ENCODE measurements around the gene FANCC.

Gene FANCC

DNA sequence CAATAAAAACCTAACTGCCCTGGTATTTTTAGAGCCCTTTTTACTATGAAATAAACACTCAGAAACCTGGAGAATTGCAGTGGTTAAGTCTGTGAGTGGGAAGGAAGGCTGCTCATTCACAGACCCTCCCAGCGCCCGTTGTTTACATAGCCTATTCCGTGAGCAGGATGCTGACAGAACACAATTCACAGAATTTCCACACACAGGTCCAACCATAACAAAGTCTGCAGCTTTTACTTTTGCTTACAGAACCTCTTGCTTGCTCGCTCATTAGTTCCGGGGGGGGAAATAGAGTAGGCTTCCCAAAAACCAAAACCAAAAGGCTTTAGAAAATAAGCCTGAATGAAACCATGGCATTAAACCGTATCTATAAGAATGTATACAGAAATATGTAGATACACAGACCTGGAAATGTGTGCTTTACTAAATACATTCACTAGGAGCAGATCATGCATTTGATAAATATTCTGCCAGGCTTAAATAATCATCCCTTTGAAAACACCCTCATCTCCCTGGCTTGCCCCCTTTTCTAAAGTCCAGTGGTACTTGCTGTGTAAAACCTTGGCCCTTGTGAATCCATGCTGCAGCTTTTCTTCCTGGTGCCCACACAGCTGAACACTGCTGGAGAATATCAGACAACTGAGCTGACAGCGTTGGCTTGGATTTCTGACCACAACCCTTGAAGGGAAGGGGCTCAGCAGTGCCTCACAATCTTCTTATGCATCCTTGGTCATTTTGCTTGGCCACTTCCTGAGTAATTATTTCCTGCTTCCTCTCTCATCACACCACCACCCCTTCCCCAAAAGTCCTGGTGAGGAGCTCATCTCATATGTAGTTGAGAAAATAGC lies 128.0 kb downstream of the FANCC start:
- no peak for DNase-seq (ENCODE audit: low spot score)

DNA sequence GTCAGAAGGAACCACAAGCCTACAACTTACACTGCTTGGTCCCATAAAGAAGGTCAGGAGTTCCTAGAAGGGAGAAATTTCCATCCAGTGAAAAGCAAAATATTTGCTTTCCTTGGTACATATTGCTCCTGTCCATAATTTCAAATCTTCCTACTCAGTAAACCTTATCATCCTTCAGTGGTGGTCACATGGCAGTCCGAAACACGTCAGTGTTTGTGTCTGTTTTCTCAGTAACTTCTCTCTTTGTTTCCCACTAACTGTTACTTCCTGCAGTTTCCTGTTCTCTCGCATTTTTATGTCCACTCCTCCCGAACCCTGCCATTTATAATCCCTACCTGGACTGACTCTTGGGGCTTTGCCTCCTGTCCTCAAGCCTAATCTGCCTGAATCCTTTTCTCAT lies 129.1 kb downstream of the FANCC start:
- DNase-seq (ENCODE audit: low spot score): no peak

DNA sequence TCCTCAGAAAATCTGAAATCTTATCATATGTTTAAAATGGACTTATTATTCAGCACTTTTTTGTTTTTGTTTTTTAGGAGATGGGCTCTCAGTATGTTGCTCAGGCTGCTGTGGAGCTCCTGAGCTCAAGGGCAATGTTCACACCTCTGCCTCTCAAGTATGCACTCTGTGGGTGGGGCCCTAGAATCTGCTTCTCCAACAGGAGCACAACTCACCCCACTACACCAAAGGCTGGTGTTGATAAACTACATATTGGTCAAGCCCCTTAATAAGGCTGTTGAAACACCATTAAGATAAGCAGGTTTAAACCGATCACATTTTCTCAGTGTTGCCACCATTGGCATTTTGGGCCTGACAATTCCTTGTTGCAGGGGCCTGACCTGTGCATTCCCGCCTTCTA lies 131.6 kb downstream of the FANCC start:
- no peak for DNase-seq (ENCODE audit: low spot score)

DNA sequence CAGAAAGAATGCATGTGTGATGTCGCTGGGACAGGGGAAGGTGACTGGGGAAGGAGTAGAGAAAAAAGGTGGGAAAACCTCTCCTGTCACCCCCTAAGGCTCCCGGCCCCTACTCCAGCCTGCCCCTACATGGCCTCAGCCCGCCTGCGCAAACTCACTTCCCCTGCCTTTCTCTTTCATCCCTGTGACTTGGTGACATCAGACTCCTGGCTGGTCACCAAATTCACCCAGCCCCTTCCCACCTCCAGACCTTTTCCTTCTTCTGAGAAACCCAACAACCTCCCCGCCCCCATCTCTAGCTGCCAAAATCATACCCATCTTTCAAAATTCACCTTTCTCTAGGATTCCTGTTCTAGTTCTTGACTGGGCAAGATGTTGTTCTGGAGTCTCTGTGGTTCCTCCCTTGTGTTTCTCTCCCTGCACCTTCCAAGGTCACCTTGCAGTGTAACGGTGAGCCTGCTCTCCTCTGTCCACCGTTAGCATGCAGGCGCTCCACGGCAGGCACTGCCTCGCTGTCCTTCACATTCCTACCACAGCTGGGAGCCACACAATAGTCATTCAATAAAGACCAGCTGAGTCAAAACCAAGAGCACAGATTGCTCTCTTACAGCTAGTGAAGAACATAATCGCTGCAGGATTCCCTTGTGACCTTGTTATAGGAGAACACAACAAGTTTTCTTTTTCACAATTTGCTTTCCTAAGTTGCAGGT lies 134.5 kb downstream of the FANCC start:
- no peak for DNase-seq (ENCODE audit: low spot score)

DNA sequence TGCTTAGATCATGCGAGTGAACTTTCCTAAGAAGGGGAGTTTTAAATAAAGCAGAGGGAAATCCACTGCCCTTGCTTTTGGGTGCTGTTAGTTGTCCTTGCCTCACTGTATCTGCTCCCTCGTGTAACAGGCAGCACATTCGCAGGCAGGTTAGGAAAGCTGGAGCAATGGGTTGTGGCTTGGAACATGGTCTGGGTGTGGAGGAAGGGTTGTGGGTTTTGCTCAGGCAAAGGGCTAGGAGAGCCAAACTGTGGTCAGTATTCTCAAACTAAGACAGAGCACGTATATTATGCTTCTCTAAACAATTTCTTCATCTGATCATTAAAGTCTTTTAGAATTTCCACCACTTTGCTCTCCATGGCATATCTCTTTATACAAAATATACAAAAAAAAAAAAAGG lies 135.7 kb downstream of the FANCC start:
- no peak for DNase-seq (ENCODE audit: low spot score)

DNA sequence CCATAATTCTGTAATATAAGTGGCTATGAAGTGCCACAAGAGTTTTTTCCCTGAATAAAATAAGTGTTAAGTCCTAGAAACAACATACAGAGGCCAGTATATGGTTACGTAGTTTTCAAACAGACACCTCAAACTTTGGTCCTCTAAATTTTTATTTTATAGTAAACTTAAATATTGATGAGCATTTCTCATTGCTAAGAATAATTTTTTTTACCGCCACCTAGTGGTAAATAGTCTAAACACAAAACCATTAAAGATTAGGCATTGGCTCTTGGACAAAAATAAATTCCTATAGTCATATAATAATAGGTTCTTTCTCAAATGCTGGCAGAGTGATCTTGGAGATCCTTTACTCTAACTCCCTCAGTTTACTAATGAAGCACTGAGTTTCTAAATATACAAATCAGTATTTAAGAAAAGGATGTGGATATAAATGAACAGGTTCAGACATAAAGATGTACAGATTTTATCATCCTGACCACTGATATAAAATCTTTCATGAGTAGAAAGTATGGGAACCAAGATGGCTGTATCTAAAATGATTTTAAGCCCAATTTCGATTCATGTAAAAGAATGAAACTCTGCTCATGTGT lies 136.2 kb downstream of the FANCC start:
- DNase-seq (ENCODE audit: low spot score): peak; percentile 37

DNA sequence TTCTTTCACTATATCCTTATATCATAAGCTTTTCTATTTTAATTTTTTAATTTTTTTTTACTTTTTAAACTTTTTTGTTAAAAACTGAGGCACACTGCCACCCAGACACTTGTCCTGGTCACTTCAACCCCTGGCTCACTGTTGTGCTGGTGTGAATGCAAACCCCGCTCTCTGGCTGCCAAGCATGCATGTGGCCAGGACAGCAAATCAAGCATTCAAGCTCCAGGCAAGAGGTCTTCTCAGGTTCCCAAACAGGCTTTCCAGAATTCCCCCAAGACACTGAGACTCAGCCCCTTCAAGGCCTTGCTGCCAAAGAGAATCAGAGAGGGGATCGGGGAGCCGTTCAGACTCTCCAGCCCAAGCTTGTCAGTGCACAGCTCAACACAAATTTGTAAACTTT lies 139.9 kb downstream of the FANCC start:
- DNase-seq (ENCODE audit: low spot score): no peak

DNA sequence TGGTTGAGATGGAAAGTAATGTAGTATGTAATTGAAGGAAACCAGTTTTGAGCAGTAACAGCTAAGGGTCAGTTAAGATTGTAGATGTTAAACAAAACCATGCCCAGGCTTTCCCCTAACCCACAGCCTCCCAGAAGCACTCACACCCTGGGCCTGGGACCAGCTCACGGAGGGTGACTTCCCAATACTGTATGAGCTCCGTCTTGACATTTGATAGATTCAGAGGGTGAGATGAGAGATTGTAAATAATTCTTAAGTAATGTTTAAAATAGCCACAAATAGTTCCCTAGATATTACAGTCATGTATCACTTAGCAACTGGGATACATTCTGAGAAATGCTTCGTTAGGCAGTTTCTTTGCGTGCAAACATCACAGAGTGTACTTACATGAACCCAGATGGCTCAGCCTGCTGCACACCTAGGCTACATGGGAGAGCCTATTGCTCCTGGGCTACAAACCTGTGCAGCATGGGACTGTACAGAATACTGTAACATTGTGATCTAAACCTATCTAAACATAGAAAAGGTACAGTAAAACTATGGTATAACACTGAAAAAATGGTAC lies 140.7 kb downstream of the FANCC start:
- DNase-seq (ENCODE audit: low spot score): no peak

DNA sequence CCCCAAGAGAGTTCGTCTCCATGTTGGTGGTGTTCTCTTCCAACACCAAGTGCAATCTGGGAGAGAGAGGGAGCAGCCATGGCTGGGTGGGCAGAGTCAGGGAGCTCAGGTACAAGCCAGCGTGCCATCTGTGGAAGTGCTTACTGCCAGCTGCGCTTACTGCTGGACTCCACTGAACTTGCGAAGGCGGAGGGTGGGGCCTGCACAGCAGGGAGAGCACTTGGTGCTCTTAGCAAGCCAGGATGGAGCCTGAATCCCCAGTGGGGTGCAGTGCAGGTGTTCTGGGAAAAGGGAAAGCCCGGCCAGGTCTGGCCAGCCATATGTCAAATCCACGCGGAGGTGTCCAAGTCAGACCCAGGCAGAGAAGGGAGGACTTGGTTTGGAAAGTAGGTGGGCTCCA lies 142.0 kb downstream of the FANCC start:
- no peak for DNase-seq (ENCODE audit: low spot score)

DNA sequence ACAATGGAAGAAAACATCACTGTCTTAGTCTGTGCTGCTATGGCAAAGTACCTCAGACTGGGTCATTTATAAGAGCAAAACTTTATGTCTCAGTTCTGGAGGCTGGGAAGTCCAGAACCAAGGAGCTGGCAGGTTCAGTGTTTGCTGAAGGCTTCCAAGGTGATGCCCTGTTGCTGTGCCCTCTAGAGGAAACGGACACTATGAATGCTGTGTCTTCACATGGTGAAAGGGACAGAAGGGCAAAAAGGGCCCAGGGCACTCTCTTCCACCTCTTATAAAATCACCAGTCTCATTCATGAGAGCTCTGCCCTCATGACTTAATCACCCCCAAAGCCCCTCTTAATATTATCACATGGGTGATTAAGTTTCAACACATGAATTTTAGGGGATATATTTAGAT lies 143.5 kb downstream of the FANCC start:
- DNase-seq (ENCODE audit: low spot score): no peak

DNA sequence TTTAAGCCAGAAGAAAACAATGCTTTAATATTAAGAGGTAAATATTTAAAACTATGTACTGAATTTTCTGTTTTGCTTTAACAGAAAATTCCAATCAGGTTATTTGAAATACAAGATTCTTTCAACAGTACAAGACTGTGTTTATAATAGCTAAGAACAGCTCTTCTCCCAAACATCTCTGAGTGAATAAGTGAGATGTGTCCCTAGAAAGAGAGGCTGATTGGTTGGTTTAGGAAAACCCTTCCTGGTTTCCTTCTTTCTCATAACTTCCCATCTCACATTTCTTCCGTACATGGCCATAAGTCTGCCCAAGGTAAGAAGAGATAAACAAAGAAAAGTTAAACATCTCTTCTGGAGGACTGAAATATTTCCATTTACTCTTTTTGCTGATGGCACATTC lies 145.9 kb downstream of the FANCC start:
- DNase-seq (ENCODE audit: low spot score): no peak

DNA sequence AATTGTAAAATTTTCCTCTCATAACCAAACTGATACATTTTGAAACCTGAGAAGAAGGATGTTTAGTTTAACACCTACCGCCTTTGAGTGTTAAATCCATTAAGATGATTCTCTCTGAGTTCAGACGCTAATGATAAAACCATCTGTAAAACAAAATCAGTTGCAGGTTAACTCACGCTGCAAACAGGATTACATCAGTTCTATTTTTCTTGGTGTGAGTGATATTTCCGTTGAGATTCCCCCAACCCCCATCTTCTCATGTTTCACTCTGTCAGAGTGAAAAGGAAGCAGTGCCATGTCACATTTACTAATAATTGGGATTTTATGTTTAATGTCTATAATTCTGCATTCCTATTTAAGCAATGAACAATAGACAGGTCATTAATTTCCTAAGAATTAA lies 146.5 kb downstream of the FANCC start:
- DNase-seq (ENCODE audit: low spot score): no peak

DNA sequence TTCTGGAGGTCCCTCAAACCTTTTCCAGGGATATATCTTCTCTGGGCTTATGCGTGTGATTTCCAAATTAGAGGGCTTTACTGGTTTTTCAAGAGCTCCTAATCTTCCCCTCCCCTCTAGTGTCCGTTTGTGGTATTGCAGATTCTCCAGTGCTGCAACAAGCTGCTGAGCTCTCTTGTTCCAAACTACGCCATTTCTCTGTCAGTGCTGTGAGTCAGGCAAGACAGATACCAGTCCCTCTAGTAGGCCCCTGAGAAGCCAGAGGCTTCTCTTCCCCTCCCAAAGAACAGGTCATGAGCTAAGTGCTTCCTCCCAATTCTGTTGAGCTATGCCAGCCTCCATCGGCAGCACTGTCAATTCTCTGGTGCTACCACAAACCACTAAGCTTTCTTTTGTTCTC lies 149.5 kb downstream of the FANCC start:
- DNase-seq (ENCODE audit: low spot score): peak; percentile 77

DNA sequence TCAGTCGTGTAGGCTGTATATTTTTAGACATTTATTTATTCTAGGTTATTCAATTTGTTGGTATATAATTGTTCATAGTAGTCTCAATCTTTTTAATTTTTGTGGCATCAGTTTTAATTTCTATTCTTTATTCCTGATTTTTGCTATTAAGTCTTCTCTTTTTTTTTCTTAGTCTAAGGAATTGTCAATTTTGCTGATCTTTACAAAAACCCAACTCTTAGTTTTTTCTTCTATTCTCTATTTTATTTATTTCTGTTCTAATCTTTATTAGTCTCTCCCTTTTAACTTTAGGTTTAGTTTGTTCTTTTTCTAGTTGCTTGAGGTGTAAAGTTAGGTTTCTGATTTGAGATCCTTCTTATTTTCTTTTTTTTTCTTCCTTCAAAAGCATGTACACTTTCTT lies 152.5 kb downstream of the FANCC start:
- no peak for DNase-seq (ENCODE audit: low spot score)

DNA sequence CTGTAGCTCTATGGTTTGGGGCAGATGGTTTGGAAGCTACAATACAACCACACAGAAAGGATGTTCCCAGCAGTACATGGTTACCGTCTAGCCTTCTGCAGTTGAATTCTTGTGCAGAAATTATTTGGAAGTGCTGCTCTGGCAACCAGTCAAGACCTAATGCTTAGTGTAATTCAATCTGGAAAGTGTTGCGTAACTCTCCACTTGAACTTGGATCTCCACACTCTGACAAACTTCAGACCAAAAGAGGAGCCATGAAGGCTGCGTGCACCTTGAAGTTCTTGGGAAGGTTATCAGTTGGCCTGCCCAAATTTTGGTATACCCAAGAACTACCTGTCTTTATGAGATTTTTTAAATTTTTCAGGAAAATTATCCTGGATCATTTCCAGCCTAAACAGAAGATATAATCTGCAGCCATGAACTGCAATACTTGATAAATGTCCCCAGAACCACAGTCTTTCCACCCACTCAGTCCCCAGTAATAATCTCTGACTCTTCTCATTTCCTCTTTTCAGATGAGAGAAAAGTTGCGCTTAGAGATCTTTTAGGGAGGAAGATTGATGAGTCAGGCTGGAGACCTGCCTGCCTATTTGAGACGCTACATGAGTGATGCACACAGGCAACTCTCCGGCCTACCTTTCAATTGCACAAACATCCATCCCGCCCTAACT lies 159.9 kb downstream of the FANCC start:
- DNase-seq (ENCODE audit: low spot score): peak; percentile 35

DNA sequence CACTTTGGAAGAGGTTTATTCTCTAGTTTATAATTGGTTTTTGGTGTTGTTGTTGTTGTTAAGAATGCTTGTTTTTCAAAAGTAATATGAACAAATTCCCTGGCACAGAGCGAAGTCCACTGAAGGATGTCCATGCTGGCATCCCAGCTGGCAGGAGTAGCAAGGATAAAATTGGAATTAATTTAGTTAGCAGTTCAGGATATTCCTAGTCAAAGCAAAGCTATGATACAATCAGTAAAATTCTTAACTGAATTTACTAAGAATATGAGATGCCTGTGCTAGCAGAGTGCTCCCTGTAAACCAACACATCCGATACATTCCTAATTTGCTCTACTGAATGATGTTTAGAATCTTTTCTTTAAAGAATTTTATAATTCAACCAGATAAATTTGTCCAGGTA lies 161.4 kb downstream of the FANCC start:
- DNase-seq (ENCODE audit: low spot score): no peak

DNA sequence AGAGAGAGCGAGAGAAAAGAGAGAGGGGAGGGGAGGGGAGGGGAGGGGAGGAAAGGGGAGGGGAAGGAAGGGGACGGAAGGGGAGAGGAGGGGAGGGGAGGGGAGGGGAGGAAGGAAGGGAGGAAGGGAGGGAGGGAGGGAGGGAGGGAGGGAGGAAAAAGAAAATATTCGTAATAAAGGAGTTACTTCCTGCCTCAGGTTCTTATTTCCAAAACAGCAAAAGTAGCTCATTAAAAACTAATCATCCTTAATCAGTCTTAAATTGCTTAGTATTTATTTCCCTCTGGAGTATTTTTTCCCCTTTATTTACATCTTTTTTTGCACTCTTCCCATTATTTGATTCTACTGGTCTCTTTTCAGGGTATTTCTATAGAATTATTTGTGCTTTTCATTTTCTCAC lies 162.3 kb downstream of the FANCC start:
- no peak for DNase-seq (ENCODE audit: low spot score)

DNA sequence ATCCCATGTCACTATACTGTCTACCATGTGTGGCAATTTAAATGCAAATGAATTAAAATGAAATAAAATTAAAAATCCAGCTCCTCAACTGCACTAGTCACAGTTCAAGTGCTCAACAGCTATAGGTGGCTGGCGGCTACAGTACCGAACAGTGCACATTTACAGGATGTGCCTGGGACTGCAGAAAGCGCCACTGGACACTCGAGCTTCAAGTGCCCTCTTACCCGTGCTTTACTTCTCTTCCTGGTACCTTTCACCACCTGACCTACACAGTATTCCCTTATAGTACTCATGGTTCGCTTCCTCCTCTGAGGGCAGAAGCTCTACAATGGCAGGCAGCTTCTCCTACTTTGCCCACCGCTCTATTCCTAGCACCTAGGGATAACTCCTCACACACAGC lies 166.6 kb downstream of the FANCC start:
- DNase-seq (ENCODE audit: low spot score): no peak

DNA sequence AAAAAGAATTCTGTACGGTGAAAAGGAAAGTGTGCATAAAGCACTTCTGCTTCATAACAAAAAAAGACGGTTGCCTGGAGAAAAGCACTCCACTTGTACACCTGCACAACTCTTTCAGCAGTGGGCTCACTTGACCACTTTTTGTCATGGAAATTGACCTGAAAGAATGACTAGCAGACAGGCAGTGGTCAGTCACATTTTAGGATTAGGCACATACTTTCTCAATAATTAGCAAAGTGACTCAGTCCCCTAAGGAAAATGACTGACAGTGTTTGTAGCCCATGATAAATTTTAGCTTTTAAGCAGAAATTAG lies 169.3 kb downstream of the FANCC start:
- DNase-seq (ENCODE audit: low spot score): no peak

DNA sequence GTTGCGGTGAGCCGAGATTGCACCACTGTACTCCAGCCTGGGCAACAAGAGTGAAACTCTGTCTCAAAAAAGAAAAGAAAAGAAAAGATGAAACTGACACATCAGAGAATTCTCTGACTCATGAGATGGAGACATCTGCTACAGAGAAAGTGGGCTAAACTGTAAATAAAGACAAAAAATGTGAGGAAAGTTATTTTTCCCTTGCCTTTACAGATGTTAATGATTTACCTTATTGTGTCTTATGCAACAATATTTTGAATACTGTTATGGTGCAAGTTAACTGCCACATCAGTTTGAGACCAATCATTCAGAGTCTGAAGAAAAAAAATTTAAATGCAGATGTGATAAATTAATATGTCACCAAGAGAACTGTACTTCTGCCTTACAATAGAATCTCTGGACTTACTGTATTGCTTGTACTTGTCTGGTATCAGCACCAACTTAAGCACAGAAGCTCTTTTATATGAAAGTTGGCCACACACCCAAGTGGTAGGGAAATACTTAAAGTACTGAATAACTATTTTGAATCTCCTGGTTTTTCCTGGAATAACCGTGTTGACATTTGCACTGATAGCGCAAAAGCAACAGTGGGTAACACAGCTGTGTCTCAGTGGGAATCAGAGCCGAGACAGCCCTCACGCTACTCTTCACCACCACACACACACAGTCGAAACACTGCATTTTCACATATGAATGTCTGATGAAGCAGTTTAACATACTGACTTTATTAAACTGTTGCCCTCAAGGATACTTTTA lies 169.9 kb downstream of the FANCC start:
- DNase-seq (ENCODE audit: low spot score): peak; percentile 36

DNA sequence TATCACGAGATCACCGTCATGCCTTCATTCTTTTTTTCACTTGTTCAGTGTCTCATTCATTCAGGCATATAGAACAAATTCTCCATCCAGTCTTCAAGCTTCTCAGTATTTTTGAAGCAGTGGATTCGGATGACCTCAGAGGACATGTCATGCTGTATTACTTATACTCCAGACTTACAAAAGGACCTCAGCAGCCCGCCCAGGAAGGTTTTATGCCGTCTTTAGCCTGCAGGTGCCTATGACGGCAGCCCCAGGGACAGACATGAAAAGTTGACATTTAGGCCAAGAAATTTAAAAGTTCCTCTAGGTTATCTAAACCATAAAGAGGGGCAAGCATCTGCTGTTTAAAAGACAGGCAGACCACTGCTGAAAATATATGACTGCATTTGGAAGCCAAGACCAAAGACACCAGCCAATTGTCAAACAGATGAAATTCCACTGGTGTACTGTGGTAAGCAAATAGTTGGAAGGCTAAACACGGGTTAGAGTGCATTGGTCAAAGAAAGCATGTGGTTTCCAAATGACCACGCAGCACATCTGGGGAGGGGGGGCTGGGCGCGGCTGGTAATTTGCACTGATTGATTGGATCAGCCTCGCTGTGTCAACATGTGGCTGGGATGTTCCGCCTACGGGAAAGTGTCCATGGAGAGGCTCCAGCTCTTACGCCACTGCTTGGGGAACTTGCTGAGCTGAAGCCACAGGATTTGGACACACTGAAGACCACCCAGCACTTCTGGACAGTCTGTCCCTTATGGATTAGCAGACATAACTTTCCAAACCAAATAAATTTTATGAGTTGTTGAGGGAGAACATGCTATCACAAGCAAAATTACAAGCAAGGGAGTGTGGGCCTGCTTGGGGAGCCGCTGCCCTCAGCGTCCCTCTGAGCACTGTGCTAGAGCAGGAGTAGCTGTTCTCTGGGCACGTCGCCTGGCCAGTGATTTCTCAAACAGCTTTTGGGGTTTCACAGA lies 173.6 kb downstream of the FANCC start:
- peak; percentile 70 for DNase-seq (ENCODE audit: low spot score)

All from AG08395 (cell line).